Fibroblast of gingiva (primary cell): ENCODE measurements around the gene STK38L.

Experiments
- DNase-seq: peaks from one replicate; pipeline ENCODE4 v3.0.0-alpha.2; 2011; ENCODE audit warnings: low read depth

STK38L gene

DNA sequence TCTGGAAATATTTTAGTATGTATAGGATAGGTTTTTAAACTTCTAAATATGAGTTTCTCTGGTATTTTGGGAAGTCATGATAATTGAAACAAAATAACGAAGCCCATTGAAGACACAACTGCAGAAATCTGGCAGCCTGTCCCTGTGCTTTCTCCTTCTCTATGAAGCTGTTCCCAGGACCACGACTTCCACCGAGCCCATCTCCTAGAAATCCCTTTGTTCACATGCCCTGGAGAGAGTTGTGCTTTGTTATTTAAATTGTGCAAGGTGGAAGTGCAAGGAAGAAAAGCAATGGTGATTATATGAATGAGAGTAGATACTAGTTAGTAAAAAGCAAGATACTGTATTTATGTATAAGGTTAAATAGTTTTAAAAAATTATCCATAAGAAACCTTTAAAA is 32.2 kb downstream of the STK38L start:
- DNase-seq: no peak

GRCh38 chr12:27277846-27278260 is 33.8 kb downstream of the STK38L start:
- DNase-seq: peak; percentile 89

- DNase-seq: no peak
Observed at GRCh38 chr12:27279826-27280225, 35.7 kb downstream of the STK38L start.

GRCh38 chr12:27280412-27280811 is 36.3 kb downstream of the STK38L start:
- no peak for DNase-seq

- no peak for DNase-seq
Observed at GRCh38 chr12:27282754-27283153, 38.7 kb downstream of the STK38L start.

- no peak for DNase-seq
Observed at GRCh38 chr12:27284021-27284420, 39.9 kb downstream of the STK38L start.

- peak; percentile 64 for DNase-seq
Observed at GRCh38 chr12:27284751-27285150, 40.7 kb downstream of the STK38L start.

- no peak for DNase-seq
Observed at GRCh38 chr12:27285403-27285802, 41.3 kb downstream of the STK38L start.

DNA sequence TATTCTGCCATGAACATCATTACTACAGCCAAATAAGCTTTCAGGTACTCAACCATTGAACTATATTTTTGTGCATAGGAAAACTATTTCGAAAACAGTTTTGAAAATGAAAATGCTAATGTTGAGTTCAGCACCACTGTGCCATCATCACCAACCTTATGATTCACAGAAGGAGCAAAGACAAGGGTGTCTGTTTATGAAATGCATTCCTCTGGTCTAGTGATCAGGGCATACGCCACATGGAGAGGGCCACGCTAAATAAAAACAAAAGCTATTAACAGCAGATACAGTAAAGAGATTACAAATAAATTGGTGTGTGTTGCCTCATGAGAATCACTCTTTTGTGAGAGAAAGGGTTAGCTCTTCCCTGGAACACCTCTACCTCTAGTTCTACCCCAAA is 45.3 kb downstream of the STK38L start:
- DNase-seq: peak; percentile 35

- no peak for DNase-seq
Observed at GRCh38 chr12:27290501-27291168, 46.5 kb downstream of the STK38L start.

DNA sequence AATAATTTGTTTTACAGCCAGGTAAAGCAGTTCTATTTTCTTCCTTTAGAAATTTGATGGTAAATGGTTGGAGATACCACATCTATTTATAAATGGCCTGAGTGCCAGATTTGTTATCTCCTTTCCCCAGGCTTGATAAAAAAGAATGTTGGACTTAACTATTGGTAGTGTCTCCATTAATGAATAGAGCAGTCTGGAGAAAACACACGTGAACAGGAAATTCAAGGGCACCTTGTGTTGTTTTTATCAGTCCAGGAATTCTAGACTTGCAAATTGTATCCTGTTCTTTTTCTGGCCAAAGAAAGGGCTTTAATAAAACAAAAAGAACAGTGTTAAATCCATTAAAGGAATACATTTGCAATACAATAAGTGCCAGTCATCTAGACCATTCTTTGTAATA is 47.8 kb downstream of the STK38L start:
- no peak for DNase-seq

DNA sequence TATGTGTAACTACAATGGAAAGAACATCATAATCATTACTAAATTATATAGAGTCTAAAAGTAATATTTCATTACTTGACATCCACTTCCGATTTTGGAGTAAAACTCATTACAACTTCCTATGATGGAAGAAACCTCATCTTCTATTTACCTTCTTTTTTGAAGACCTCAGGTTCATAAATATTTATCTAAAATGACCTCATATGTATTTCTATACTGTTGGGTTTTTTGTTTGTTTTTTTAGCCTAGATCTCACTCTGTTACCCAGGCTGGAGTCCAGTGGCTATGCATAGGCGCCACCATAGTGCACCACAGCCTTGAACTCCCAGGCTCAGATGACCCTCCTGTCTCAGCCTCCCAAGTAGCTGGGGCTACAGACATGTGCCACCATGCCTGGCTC is 48.6 kb downstream of the STK38L start:
- DNase-seq: no peak

- DNase-seq: peak; percentile 40
Observed at GRCh38 chr12:27293463-27293862, 49.4 kb downstream of the STK38L start.

- no peak for DNase-seq
Observed at GRCh38 chr12:27296674-27297073, 52.6 kb downstream of the STK38L start.

DNA sequence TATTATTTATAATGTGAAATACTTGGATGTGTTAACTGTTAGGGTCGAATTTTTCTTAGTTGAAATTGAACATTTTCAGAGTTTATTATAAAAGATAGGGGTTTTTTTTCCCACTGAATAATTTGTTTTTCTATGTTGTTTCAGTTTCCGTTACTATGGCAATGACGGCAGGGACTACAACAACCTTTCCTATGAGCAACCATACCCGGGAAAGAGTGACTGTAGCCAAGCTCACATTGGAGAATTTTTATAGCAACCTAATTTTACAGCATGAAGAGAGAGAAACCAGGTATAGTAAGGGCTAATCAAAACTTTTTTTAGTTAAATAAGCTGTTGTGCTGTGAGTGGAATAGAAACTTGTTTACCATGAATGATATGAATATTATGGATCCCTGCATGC is 53.5 kb downstream of the STK38L start:
- no peak for DNase-seq

DNA sequence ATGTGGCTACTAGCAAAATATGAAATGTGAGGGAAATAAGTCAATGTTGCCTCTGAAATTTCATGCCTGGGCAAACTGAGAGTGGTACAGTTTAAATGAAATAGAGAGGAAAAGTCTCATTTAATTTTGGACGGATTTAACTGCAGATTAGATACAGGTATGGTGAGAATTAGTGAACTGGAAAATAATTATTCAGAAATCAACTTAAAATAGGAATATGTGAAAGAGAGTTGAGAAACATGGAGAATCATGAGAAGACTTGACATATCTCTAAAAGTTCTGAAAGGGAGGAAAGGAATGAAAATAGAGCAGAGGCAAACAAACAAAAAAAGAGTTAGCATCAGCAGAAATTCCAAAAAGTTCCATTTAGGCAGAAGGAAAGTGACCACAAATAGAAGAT is 55.0 kb downstream of the STK38L start:
- no peak for DNase-seq

DNA sequence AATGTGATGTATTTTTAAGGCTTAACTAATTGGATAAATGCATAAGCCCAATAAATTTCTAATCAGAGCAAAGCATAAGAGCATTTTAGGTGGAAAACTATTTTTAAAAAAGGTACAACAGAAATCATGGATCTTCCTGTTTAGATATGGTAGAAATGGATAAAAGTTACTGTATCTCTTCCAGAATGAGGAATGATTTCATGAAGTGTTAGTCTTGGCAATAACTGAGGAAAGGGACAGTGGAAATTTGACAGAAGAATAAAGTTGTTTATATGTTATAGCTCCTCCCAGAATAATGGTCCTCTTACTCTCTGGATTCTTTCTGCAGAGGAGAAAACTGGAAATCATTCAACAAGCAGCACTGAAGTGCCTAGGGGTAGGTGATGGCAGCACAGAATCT is 56.1 kb downstream of the STK38L start:
- no peak for DNase-seq

- DNase-seq: peak; percentile 13
Observed at GRCh38 chr12:27303139-27304111, 59.3 kb downstream of the STK38L start.

- DNase-seq: no peak
Observed at GRCh38 chr12:27304856-27305255, 60.8 kb downstream of the STK38L start.

DNA sequence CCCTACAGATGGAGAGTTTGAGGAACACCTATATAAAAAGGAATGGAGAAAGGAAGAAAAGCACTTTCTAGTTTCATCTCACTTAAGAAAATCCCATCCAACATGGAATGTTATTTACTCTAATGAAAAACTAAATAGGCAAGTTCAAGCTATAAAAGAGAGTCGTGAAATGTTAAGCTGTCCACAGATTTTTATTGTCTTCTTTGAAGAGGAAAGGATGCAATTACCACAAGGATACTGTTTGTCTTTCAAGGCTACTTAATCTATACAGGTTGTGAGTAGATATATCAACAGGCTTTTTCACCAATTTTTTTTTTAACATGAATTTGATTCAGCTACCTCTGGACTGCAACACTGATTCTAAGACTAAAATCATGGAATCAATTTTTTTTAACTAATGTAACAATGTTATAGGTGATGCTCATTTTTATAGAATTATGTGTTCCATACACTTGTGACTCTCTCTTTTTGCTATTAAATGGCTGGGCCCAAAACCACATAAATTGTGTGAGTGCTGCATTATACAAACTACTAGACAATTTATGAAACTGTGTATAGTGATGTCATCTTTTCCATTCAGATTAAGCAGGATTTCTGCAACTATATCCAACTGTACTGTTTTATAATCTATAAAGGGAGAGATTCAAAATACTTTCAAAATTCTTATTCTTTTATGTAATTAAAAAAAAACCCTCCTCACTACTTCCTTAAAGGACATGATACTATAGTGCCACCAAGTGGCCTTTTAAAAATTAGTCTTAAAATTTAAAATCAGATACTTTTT is 61.8 kb downstream of the STK38L start:
- DNase-seq: peak; percentile 34

DNA sequence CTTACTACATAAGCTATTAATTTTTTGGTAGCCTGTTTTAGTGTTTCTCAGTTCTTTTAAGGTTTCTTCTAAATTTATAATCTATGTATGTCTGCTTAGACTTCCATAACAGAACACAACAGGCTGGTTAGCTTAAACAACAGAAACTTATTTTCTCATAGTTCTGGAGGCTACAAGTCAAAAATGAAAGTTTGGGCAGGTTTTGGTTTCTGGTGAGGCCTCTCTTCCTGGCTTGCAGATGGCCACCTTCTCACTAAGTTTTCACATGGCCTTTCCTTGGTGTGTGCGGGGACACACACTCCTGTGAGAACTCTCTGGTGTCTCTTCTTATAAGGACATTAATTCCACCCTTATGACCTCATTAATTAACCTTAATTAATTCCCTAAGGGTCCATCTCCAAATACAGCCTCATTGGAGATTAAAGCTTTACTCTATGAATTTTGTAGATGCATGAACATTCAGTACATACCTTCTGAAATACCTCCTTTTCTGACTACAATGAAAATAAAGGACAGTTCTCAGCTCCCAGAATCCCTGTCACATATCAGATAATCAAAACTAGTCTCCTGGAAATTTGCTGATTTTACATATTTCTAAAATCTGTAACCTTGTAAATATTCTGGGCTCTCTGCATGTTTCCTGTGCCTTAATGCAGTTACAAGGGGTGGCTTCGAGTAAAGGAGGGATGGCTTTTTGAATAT is 65.4 kb downstream of the STK38L start:
- no peak for DNase-seq

DNA sequence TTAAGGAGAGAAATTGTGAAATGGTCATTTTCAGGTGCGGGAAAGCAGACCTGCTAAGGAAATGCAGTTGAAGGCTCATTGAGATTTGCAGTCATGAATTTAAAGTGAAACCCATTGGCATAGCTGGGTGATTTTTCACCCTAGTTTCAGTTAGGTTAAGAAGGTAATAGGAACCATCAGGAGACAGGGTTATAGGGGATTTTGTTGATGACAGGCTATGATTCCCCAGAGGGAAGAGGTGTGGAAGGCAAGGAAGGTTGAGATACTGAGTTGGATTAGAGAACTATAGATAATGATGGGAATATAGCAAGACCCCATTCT is 65.9 kb downstream of the STK38L start:
- no peak for DNase-seq
